Heart left ventricle (tissue), 13 donors: Measurements from ENCODE around the gene BPTF.

Source experiments
- CTCF ChIP-seq, 12 donors: fragments of 200-600 bp; sonication (generic) in 4 of 12; IDR thresholded peaks; one replicate each; pipeline versions ENCODE4 v1.5.0 to v1.8.0; 2018 to 2022; ENCODE audit warnings: antibody characterized with exemption in 12 of 12, mild to moderate bottlenecking in 5 of 12
- POLR2A ChIP-seq, 2 donors: fragments of 450-650 bp; IDR thresholded peaks; one replicate each; pipeline ENCODE4 v1.6.1; 2017; ENCODE audit warnings: antibody characterized with exemption in 2 of 2, mild to moderate bottlenecking in 2 of 2, moderate library complexity in 2 of 2
- donor health status: ischemic (EF 13 %, LVEDD 7.1; RV severe dilation, severe dysfunction).
- donor health status: DM: no; HTN: yes; CAD: no.
- donor health status: DM: no; HTN: no; CAD: no.
- donor health status: ischemic (EF 25% LVEDD 6.9; RV normal size, moderate dysfunction).
- donor health status: ischemic (EF 25% LVEDD 5.7; RV mildly dilated, moderate dysfunction).
- donor health status: ischemic (EF 35%, LVEDD 5.7; RV mildly dilated, moderate dysfunction).
- donor health status: nonischemic (EF 11% LVEDD 7.7; RV severe dilation, severe dysfunction).
- donor health status: DM: yes; HTN: yes; CAD: no.
- donor health status: PGD.
- donor health status: ischemic (EF 29% LVEDD 5.4; RV normal size, mild dysfunction).
- donor health status: nonischemic (EF 23%, LVEDD 6.1; RV moderate dilation, normal function).

DNA sequence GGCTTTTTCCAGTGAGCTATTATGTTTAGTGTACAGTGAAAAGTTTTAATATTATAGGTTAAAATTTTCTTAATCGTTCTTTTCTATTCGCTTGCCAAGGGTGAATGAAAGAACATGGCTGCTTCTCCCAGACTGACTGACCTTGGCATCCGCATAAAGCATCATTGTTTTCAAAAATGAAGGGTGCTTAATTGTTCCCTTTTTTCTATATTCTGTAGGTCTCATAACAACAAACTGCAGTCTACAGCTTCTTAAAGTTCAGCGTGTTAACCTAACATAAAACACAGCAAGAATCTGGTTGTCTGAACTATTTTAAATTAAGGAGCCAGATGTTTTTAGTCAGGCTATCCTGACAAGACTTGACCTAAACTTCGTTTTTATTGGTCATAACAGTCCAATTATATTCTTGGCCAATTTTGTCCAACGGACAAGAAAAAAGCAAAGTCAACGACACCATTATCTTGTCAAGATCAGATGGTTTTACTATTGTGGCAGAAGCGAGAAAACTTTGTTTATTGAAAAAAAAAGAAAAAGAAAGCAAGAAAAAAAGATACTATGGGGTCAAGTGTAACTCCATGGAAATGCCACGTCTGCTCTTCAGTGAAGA, 156.8 kb downstream of the BPTF start:
- TF ChIP-seq CTCF (IDR thresholded peaks at IDR 0.05) (no peak), POLR2A (IDR thresholded peaks at IDR 0.05) (no peak)
